22Rv1 (cell line): ENCODE measurements around the gene RNGTT.

Experiments
- CTCF ChIP-seq: fragments of 450-650 bp; IDR thresholded peaks from 2 replicates; pipeline ENCODE4 v1.5.1; 2017; ENCODE audit warnings: mild to moderate bottlenecking
- ZFX ChIP-seq: fragments of 450-650 bp; IDR thresholded peaks from 2 replicates; pipeline ENCODE4 v1.6.1; 2017; ENCODE audit warnings: antibody characterized with exemption, borderline replicate concordance

GRCh38 chr6:88665131-88665530 is 298.3 kb downstream of the RNGTT start:
- TF ChIP-seq CTCF (no peak), ZFX (no peak)
